ENCODE data around the gene RXFP3. TPM values are rescaled to one million over a fixed set of nuclear protein-coding genes. Genes with fewer than 3 reads are reported as not detected.

The RXFP3 gene
- total and polyA plus RNA-seq, 2 of the 8 experiments (the other 6 are each of a cell fraction or from before 2014, with no cell fraction given), result 0.15 TPM; not detected in 1

- Histone ChIP-seq H2AK5ac (ENCODE audit: low read depth, low read length) (peak overlapping the region; percentile 95; the same call in 1 of the 2 replicates), H3K56ac (replicated peaks; ENCODE audit: insufficient read length, low read depth, low read length) (peak overlapping the region; percentile 32), H3K36me3 (ENCODE audit: control insufficient read depth in 2 of 4, insufficient read depth in 4 of 4, low read length in 3 of 4) (peaks cover 0 to 8% (median 4%) of the 10 kb centered on the region in 4 experiments; a peak in 5 of 8 replicates), H3K23me2 (ENCODE audit: low read depth, low read length) (peaks cover 5% of the 10 kb centered on the region), H3K4me1 (replicated peaks in 1 of 4; ENCODE audit: control insufficient read depth in 3 of 4, insufficient read depth in 4 of 4, low read length in 3 of 4) (no peaks in the 10 kb centered on the region; a peak in 1 of 7 replicates), H2BK5ac (ENCODE audit: low read depth, low read length) (no peak overlapping the region), H4K5ac (ENCODE audit: insufficient read length, low read depth, low read length) (no peak overlapping the region), H2BK15ac (ENCODE audit: low read length) (no peak overlapping the region), H2BK120ac (replicated peaks; ENCODE audit: low read depth, low read length) (no peak overlapping the region), H2BK12ac (ENCODE audit: low read depth, low read length) (peak overlapping the region; percentile 5; the same call in 1 of the 2 replicates), H3K4ac (replicated peaks; ENCODE audit: insufficient read length, low read depth, low read length) (no peak overlapping the region), H3K23ac (ENCODE audit: insufficient read length) (no peak overlapping the region), H3K9ac (replicated peaks in 1 of 4; ENCODE audit: extremely low read depth in 1 of 4, low read depth in 3 of 4, low read length in 3 of 4) (no peak overlapping the region), H2AFZ (ENCODE audit: low read length) (no peak overlapping the region), H3K79me1 (ENCODE audit: low read depth, low read length) (no peaks in the 10 kb centered on the region), H2BK20ac (ENCODE audit: low read length) (no peak overlapping the region), H3K9me3 (ENCODE audit: insufficient read depth in 2 of 2, low read depth in 1 of 2, low read length in 1 of 2) (peaks cover 0 to 10% of the 10 kb centered on the region in 2 experiments; a peak in 1 of 4 replicates), H3K4me3 (ENCODE audit: extremely low read depth in 1 of 4, insufficient read depth in 2 of 4, low read depth in 3 of 4, low read length in 4 of 4) (no peak overlapping the region), H3K18ac (ENCODE audit: extremely low read depth, low read length) (no peak overlapping the region), H3K14ac (ENCODE audit: insufficient read length) (no peak overlapping the region), H4K91ac (replicated peaks; ENCODE audit: insufficient read length, low read length) (no peak overlapping the region), H3K27ac (ENCODE audit: low read depth, low read length) (no peak overlapping the region), H3K27me3 (replicated peaks in 1 of 4; ENCODE audit: control insufficient read depth in 3 of 4, extremely low read depth in 1 of 4, insufficient read depth in 3 of 4, low read length in 3 of 4) (no peaks in the 10 kb centered on the region), H4K20me1 (replicated peaks in 1 of 2; ENCODE audit: control insufficient read depth in 1 of 2, insufficient read depth in 2 of 2, low read length in 2 of 2) (no peaks in the 10 kb centered on the region), H3K79me2 (ENCODE audit: control insufficient read depth in 1 of 2, insufficient read depth in 2 of 2, low read length in 2 of 2) (no peaks in the 10 kb centered on the region), H4K8ac (ENCODE audit: extremely low read depth, insufficient read depth, low read length) (no peak overlapping the region), H3K4me2 (ENCODE audit: insufficient read depth in 1 of 2, low read depth in 2 of 2, low read length in 2 of 2) (no peak overlapping the region)
- ChIA-PET CTCF (ENCODE audit: partially characterized antibody) (no interaction called here), POLR2A (ENCODE audit: partially characterized antibody) (no interaction called here)
- TF ChIP-seq GABPA (IDR thresholded peaks at IDR 0.05; ENCODE audit: borderline replicate concordance, insufficient read depth, low read length), result no peak
- TF ChIP-seq CTBP2 (IDR thresholded peaks at IDR 0.05; ENCODE audit: borderline replicate concordance, insufficient read depth, insufficient read length, low read length), result no peak
- TF ChIP-seq CEBPB (IDR thresholded peaks at IDR 0.05; ENCODE audit: low read depth, low read length), result no peak
- no peak for TF ChIP-seq NRF1 (IDR thresholded peaks at IDR 0.05; ENCODE audit: low read depth, low read length)
- TF ChIP-seq POLR2AphosphoS5 (IDR thresholded peaks at IDR 0.05; ENCODE audit: low read depth, low read length), result no peak
- no peak for TF ChIP-seq SIRT6 (IDR thresholded peaks at IDR 0.05; ENCODE audit: low read length)
- no peak for DNase-seq (ENCODE audit: low read depth in 1 of 2, low spot score in 2 of 2)
- FAIRE-seq, result no peak
- WGBS, 2 experiments (ENCODE audit: extremely low coverage in 1 of 2, insufficient coverage in 1 of 2, insufficient read length in 1 of 2, insufficient replicate concordance in 2 of 2, low coverage in 1 of 2, low lambda C conversion rate in 2 of 2, missing lambda C conversion rate in 1 of 2), result 88% methylated on average over 6 of the region's 6 CpGs; no CpG with 5 or more reads in 1 of the 2 experiments
Observed at GRCh38 chr5:33985447-33985846, 49.3 kb downstream of the RXFP3 start.
